ENCODE data around the gene MMD2. TPM values are rescaled to one million over a fixed set of nuclear protein-coding genes. Genes with fewer than 3 reads are reported as not detected.

Gene MMD2
- total RNA-seq, 2 experiments from 2014 or later: not detected

- peaks cover 2% of the 10 kb centered on the region for H3K27me3 Mint-ChIP-seq
- H3K36me3 Mint-ChIP-seq (ENCODE audit: low read depth): no peaks in the 10 kb centered on the region
- ATAC-seq: no peak
- no peak overlapping the region for H3K4me3 Mint-ChIP-seq
- H3K27ac Mint-ChIP-seq: no peak overlapping the region
- H3K4me1 Mint-ChIP-seq (ENCODE audit: low read depth): peaks cover 4% of the 10 kb centered on the region
- no peaks in the 10 kb centered on the region for H3K9me3 Mint-ChIP-seq
- POLR2A ChIA-PET: no interaction called here
- CTCF ChIA-PET: interaction anchor here (2.0 kb wide), 1 partner anchor 9 kb away, joined by 5 read pairs; no protein-coding TSS in a partner anchor
- TF ChIP-seq CTCF (IDR thresholded peaks at IDR 0.05): no peak
- no peak for DNase-seq
- intact Hi-C loops (cut with micrococcal nuclease): no loop called here
Observed at GRCh38 chr7:4965295-4966022, 6.5 kb upstream of the MMD2 start.

GRCh38 chr7:4964506-4964905 lies 5.5 kb upstream of the MMD2 start:
- no peaks in the 10 kb centered on the region for H3K36me3 Mint-ChIP-seq (ENCODE audit: low read depth)

GRCh38 chr7:4962872-4963775 lies 4.1 kb upstream of the MMD2 start:
- no peak for ATAC-seq
- CTCF ChIA-PET: no interaction called here

More at GRCh38 chr7:4964506-4964905, 5.5 kb upstream of the MMD2 start:
- Mint-ChIP-seq H3K4me1 (ENCODE audit: low read depth) (peaks cover 4% of the 10 kb centered on the region), H3K4me3 (no peak overlapping the region), H3K27ac (no peak overlapping the region), H3K9me3 (no peaks in the 10 kb centered on the region), H3K27me3 (peaks cover 2% of the 10 kb centered on the region)
- DNase-seq (no peak), ATAC-seq (no peak)
- no peak for TF ChIP-seq CTCF (IDR thresholded peaks at IDR 0.05)
- intact Hi-C loops (cut with micrococcal nuclease): no loop called here
- ChIA-PET CTCF (interaction anchor here (2.0 kb wide), 1 partner anchor 10 kb away, joined by 5 read pairs; no protein-coding TSS in a partner anchor), POLR2A (no interaction called here)

GRCh38 chr7:4960363-4960762 lies 1.4 kb upstream of the MMD2 start:
- H3K27ac Mint-ChIP-seq: no peak overlapping the region
- ChIA-PET CTCF (no interaction called here), POLR2A (no interaction called here)
- no peaks in the 10 kb centered on the region for H3K9me3 Mint-ChIP-seq
- no peak overlapping the region for H3K4me3 Mint-ChIP-seq
- no peak for DNase-seq
- no peak for TF ChIP-seq CTCF (IDR thresholded peaks at IDR 0.05)
- peaks cover 5% of the 10 kb centered on the region for H3K4me1 Mint-ChIP-seq (ENCODE audit: low read depth)
- H3K36me3 Mint-ChIP-seq (ENCODE audit: low read depth): no peaks in the 10 kb centered on the region
- intact Hi-C loops (cut with micrococcal nuclease): no loop called here
- H3K27me3 Mint-ChIP-seq: peaks cover 18% of the 10 kb centered on the region
- ATAC-seq: no peak

More at GRCh38 chr7:4962872-4963775, 4.1 kb upstream of the MMD2 start:
- peaks cover 8% of the 10 kb centered on the region for H3K4me1 Mint-ChIP-seq (ENCODE audit: low read depth)
- DNase-seq: no peak
- H3K4me3 Mint-ChIP-seq: no peak overlapping the region
- no peaks in the 10 kb centered on the region for H3K36me3 Mint-ChIP-seq (ENCODE audit: low read depth)
- intact Hi-C loops (cut with micrococcal nuclease): no loop called here
- H3K27ac Mint-ChIP-seq: no peak overlapping the region
- TF ChIP-seq CTCF (IDR thresholded peaks at IDR 0.05): no peak
- peaks cover 6% of the 10 kb centered on the region for H3K27me3 Mint-ChIP-seq
- POLR2A ChIA-PET: no interaction called here
- H3K9me3 Mint-ChIP-seq: no peaks in the 10 kb centered on the region

- intact Hi-C loops (cut with micrococcal nuclease): no loop called here
- no peak for TF ChIP-seq CTCF (IDR thresholded peaks at IDR 0.05)
- H3K36me3 Mint-ChIP-seq (ENCODE audit: low read depth): no peaks in the 10 kb centered on the region
- DNase-seq (no peak), ATAC-seq (no peak)
- peaks cover 5% of the 10 kb centered on the region for H3K4me1 Mint-ChIP-seq (ENCODE audit: low read depth)
- H3K27me3 Mint-ChIP-seq: peaks cover 22% of the 10 kb centered on the region
- no peak overlapping the region for H3K27ac Mint-ChIP-seq
- H3K4me3 Mint-ChIP-seq: no peak overlapping the region
- CTCF ChIA-PET: no interaction called here
- POLR2A ChIA-PET: no interaction called here
- no peaks in the 10 kb centered on the region for H3K9me3 Mint-ChIP-seq
Observed at GRCh38 chr7:4959893-4960292, 906 bp upstream of the MMD2 start.
